DLD1 (cell line): ENCODE data around the gene NMNAT2.
"Not testable (repeated sequence)": the region's sequence is repeated elsewhere in the genome, so short reads cannot be mapped to it uniquely, and the experiment has no call there.

Source experiments
- in situ Hi-C: cut with HindIII; loops from 2 replicates; pipeline ENCODE4 v1.10.0; 2017; ENCODE audit warnings: low sequenced_read_pairs

Gene NMNAT2

DNA sequence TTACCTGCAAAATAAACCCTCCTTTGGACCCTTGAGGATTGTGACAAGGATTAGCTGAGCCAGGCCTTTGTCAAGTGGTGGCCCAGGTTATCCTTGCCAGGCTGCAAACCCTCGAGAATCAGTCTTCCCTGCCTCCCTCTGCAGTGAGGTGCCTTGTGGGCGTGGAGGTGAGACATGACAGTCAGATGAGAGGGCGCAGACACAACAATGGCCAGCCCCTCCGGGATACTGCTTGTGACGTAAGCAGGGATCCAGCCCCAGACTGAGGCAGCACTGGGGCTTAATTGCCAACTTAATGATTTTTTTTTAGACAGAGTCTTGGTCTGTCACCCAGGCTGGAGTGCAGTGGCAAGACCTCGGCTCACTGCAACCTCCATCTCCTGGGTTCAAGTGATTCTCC lies 127.6 kb downstream of the NMNAT2 start:
- in situ Hi-C loops, result no loop called here

DNA sequence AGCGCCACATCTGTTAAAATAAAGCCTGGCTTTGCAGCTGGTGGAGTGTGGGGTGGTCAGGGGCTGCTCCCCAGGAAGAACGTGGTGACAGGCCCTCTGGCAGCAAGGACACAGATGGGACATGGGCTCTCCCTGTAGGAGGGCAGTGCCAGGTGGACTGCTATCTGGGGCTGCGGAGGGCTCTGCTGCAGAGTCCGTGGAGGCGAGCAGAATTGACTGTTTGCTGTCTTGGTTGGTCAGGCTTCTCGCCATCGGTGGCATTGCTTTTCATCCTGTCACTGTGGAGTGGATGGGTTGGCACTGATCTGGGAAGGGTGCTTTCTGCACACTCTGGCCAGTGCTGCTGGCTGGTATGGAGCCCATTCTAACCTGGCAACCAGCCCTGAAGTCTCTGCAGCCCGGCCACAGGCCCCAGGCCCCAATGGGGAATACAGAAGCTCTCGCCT lies 129.1 kb downstream of the NMNAT2 start:
- in situ Hi-C loops, result no loop called here

DNA sequence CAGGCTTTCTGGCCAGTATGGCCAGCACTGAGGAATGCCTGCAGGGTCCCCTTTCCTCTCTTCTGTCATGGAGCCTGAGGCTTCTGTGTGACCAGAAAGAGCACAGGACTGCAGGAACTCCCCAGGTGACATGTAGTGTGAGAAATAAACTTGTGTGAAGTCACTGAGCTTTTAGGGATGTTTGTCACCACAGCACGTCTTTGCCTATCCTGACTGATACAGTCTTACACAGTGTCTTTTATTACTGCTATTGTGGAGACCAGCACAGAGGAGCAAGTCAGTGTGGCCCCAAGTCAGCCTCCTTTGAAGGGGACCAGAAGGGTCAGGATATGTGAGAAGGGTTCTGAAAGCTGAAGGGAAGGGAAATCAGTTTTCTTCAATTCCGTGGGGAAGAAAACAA lies 129.6 kb downstream of the NMNAT2 start:
- in situ Hi-C loops, result no loop called here

DNA sequence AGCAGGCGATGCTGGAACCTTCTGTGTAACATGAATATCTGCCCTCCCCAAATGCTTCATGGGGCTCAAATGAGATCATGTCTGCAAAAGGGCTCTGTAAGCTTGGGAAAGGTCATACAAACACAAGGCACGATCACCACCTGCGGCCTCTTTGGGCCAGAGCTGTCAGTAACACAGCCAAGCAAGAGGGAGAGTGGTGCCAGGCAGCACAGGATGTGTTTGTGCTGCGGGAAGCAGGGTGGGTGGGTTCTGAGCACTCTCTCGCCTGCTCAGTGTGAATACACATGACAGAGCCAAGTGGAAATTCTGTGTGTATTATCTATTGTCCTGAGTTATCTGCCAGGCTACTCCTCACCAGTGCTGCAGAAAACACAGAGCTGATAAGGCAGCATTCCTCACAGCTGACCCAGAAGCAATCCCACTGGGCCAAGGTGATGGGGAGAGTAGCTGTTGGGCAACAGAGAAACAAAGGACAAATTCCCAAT lies 130.9 kb downstream of the NMNAT2 start:
- in situ Hi-C loops, result no loop called here

DNA sequence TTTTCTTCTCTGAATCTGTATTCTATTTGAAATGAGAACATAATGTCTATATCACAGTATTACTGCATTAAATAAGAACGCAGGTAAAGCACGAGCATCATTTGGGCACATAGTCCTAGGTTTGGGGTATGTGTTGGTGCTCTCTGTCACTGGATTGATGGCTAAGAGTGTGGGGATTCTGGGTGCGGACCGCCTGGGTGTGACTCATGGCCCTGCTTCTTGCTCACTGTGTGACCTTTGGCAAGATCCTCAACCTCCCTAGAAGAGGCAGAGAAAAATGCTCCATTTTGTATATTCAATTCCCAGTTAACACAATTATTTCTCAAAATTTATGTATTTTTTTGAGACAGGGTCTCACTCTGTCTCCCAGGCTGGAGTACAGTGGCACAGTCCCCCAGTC lies 132.4 kb downstream of the NMNAT2 start:
- in situ Hi-C loops, result no loop called here

DNA sequence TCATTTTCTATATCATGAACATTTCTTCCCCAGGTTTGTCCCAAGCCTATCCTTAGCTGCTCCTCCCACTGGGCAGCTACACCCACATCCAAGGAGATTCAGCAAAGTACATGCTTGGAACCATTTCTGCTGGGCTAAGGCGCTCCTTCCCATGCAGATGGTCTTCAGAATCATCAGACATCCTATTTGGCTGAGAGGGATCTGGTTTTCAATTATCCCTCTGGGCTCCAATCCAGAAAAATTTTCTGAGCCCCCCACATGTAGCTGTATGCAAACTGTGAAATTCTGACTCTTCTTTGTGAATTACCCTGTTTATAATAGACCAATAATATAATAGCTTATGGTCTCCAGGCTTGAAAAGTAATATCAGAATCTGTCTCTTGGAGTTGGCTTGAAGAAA lies 132.9 kb downstream of the NMNAT2 start:
- in situ Hi-C loops, result no loop called here

DNA sequence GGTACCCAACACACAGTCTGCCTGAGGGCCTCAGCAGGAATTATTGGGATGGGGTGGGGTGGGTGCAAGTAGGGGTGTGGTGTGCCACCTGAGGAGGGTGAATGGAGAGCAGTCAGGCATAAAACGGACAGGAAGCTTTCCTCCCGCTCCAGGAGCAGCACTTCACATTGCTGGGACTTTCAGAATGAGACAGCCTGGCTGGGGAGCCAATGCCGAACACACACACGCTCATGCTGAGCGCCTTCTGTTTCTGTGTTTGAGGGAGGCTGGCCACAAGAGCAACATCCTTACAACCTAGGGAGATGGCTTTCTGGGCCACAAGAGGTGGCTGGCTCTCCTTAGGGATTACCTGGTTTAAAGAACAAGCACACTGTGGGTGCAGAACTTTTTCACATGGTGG lies 134.1 kb downstream of the NMNAT2 start:
- in situ Hi-C loops, result no loop called here

DNA sequence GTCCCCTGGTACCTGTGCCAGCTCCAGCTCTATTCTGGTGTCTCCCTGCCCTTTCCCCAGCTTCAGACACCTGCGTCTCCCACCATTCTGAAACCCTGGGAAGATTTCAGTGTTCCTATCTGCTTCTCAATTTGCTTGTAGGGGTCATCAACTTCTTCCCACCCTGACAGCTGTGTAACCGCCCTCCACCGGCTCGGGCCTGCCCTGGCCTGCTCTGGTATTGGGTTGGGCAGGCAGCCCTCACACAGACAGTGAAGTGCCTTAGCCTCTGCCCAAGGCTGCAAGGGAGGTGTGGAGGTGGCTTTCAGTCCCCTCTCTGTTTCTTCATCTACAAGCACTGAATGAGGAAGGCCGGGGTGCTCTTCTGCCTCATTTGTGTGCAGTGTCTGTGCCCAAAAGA lies 134.9 kb downstream of the NMNAT2 start:
- in situ Hi-C loops, result no loop called here

DNA sequence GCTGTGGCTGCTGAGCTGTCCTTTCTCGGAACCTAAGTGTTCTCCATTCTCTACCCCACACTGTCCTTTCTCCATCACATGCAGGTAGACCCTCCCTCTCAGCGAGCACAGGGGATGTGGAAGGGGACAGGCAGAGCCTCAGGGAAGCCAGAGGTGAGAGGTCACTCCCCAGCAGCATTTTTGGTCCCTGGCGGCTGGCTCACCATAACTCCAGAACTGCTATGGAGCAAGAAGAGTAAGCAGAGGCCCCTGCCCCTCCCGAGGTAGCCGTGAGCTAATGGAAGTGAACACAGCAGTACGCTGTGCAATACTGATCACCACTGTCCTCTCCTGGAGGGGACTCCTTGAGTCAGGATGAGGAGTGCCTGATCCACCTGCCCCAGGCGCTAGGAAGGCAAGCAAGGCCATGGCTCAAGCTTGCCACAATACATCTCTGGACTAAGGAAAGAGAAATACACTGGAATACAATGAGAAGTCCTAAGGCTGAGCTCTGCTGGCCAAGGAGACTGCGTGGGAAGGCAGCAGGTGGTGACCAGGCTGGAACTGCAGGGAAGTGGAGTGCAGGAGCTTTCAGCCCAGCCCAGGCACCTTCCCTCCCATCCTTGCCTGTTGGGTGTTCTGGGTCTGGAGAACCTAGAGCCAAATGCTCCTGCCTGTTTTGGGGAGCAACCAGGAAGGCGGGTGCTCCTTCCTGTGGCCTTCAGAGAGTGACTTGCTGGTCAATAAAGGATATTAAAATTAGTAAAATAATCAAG lies 135.9 kb downstream of the NMNAT2 start:
- in situ Hi-C loops, result no loop called here

DNA sequence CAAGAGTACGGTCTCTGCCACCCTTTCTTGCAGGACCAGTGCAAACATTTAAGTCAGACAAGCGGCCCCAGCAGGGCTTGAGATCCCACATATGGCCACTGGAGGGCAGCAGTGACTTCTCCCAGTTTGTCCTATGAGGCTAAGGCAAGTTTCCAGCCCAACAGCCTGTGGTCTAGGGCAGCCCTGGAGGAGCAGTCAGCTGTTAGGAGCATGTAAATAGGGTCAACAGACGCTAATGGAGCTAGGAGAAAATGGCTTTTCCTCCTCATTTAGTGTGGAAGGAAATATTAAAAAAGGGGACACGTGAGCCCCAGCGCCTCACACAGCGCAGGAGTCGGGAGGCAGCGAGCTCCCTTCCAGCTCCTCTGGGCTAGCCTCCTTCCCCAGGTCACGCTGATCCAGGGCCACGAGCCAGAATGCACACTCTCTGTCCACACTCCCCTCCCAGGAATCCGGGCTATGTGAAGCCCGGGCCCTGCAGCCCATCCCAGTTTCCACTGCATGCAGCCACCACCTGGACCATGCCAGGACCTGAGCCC lies 136.6 kb downstream of the NMNAT2 start:
- in situ Hi-C loops, result no loop called here

DNA sequence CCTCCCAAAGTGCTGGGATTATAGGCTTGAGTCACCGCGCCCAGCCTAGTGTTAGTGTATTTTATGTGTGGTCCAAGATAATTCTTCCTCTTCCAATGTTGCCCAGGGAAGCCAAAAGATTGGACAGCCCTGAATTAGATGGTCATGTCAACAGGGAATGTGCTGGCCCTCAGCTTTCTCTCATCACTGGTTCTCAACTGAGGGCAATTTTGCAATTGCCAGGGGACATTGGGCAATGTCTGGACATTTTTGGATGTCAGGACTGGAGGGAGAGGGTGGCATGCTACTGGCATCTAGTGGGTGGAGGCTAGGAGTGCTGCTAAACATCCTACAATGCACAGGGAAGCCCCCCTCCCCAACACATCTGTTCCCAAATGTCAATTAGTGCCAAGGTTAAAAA lies 137.1 kb downstream of the NMNAT2 start:
- in situ Hi-C loops, result no loop called here

DNA sequence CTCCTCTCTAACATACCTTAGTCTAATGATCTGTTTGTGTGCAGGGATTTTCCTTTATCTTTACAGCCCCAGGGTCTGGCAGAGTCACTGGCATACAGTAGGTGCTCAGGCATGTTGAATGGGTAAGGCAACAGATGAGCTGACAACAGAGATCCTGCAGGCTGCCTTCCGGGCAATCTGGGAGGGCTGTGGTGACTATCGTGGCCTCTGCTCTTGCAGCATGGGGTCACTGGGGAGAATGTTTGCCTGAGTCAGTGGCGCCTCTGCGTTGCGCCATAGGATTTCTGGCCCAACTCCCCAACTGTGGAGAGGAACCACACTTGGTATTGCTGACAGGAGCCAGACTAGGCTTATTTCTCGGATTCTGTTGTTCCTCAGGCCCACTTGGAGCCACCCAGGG lies 138.3 kb downstream of the NMNAT2 start:
- in situ Hi-C loops, result no loop called here

DNA sequence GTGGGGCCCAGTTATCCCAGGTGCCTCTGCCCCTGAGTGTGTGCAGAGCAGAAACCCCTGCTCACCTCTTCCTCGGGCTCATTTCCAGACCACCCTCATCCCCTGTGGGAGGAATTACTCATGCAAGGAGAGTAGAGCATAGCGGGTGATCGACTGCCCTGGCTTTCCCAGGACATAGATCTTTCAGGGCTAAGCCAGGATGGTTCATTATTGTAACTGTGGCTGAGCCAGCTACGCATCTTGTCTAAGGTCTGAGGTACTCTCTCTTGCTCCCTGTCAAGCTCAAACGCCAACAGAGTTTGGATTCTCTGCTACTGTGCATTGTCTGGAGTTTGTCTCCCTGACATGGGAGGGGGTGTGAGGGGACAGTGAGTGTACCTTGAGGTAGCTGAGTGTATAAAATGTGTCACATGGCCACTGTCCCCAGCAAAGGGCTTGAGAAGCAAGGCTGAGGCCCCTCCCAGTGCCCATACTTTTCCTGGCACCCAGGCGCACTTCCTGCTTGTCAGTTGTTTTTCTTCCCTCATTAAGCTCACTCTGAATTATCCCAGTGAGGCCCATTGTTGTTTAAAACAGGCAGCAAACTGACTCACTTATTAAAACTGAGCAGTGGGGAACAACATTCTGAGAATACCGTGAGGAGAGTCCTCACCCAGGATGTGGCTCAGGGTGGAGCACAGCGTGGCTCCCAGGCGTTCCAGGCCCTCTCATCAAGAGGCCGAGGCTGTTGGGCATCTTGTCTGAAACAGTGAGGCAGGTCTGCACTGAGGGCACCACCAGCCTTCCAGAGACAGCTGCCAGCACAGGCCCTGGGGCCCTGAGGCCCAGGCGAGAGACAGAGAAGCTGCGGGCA lies 139.2 kb downstream of the NMNAT2 start:
- in situ Hi-C loops, result no loop called here

DNA sequence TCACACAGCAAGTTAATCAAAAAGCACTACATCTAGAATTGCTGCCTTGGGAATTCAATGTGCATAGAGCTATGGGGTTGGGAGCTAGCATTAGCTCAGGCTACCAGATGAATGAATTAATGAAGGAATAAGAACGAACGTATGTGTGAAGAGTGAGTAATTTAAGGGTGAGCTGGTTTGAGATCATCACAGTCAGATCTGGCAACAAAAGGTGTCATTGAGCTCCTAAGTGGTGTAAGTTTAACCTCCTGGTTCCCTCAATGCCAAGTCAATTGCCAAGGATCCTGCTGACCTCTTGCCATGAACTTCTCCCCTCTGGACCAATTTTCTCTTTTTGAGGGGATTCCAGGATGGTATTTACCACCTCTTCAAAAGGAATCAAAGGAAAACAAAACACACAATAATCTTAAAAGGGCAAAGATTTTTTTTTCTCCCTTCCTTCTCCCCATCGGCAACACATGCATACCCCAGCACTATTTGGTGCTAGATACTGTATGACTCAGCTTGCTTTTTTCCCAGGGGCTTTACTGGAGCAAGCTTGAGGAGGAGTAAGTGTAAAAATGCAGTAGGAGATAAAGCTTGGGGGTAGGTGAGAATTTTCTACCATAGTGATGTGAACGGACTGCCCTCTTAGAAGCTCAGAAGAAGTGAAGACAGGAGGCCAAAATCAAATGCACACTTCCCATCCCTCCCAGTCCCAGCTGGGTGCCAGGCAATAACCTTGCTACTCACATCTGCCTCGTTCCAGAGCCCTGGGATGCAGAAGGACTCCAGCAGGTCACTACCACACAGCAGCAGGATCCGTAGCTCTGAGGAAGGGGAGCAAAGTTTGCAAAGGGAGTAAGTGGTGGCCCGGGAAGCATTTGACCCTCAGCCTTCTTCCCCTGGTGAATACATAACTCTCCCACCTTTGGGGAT lies 140.1 kb downstream of the NMNAT2 start:
- in situ Hi-C loops, result no loop called here

DNA sequence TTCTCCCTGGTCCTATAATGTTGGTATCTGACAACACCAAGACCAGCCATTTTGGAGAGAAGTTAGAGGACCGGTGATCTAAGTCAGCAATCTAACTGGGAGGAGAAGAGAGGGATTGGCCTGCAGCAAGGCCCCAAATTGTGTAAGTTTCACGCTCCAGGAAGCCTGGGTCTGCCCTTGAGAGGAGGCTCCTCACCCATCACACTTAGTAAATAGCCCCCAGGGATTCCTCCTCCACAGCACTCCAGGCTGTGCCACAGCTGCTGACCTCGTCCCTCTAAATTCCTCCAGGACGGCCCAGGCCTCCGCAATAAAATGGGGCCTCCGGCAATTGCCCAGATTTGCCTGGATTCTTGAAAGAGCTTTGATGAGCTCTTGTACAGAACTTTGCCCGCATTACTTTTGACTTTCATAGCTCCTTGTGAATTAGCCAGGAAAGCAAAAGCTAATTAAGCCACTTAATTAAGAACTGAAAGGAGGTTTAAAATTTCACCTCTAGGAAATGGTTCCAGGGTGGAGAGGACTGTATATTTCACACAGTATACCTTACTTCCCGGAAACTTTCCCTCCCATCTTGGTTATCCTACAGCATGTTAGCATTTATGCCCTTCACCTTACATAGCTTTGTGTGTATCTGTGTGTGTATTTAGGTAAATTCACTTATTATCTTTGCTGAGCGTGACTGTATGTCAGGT lies 141.6 kb downstream of the NMNAT2 start:
- in situ Hi-C loops, result no loop called here

DNA sequence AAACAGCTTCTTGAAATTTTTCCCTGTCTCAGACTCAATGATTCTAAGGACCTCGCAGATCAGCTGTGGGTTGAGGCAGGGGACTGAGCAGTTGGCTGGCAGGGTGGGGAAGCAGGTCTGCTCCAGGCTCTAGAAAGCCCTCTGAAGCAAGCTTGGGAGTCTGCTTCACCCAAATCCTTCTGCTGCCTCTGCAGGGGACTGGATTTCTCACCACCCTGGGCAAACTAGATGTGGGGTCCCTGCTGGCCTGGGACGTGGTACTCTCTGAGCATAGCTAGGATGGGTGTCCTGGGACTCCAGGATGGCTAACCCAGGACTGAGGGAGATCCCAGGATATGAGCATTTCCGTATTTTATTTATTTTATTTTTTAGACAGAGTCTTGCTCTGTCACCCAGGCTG lies 142.9 kb downstream of the NMNAT2 start:
- in situ Hi-C loops, result no loop called here

DNA sequence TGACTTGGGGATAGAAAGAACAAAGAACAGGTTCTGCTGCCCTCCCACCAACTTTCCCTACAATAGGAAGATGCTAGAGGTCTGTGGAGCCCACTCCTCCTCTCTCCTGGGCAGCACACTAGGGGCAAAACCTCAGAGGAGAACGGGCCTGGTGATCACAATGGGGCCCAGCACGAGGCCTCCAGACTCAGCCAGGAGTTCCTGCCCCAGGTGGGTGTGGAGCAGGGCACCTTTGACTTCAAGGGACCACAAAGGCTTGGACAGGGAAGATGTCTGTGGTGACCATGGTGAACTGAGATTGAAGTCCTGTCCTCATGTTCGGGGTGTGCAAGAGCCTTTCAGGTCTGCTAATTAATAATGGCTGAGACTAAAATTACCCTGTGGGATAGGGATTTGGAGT lies 143.3 kb downstream of the NMNAT2 start:
- in situ Hi-C loops, result no loop called here

DNA sequence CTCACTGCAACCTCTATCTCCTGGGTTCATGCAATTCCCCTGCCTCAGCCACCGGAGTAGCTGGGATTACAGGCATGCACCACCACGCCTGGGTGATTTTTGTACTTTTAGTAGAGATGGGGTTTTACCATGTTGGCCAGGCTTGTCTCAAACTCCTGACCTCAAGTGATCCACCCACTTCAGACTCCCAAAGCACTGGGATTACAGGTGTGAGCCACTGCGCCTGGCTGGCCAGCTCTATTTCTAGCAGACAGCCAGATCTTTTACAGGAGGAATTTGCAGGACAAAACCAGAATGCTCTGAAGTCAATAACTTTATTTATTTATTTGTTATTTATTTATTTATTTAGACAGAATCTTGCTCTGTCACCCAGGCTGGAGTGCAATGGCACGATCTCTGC lies 144.2 kb downstream of the NMNAT2 start:
- in situ Hi-C loops, result not testable (repeated sequence)

DNA sequence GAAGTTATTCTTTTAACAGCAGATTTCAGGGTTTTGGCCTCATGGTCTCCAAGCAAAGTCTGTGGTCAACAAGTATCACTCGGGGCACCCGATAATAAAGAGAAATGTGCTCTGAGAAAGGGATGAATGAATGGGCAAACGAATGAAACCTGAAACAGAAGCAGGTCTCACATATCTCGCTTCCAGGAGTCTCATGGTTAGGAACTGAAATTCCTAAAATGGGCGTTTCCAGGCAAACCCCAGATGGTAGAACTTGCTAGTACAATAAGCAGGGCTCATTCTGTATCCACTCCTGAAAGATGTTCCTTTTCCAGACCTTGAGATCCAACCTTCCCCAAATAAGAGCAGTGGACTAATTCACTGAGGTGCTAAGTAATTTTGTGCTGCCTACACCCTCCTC lies 144.9 kb downstream of the NMNAT2 start:
- in situ Hi-C loops, result no loop called here

DNA sequence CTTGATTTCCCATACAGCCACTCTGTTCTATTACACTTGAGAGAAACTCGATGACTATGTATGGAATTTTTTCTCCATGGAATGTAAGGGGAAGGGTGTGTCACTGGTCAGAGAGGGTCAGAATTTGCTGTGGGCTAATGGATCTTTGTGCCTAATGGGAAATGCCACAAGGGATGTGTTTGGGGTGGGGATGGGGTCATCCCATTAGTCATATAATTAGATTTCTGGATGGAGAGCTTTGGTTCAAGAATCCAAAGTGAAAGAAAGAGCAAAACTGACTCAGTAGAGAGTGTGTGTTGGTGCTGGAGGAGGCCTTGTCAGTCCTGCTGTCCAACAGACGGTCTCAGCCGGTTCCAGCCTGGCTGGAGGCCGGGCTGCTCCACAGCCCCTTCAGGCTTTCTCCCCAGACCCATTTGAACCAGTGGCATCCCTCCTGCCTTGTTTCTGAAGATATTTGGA lies 145.8 kb downstream of the NMNAT2 start:
- in situ Hi-C loops, result no loop called here
